HG02884 (cell line): ENCODE data around the gene PAEP.
"Not testable (repeated sequence)": the region's sequence is repeated elsewhere in the genome, so short reads cannot be mapped to it uniquely, and the experiment has no call there.

ENCODE experiments used
- ATAC-seq: cut with Tn5 transposase; IDR thresholded peaks from one replicate; pipeline ENCODE4 v1.9.1; 2021; ENCODE audit warnings: mild to moderate bottlenecking, moderate library complexity; ENCODE audit not compliant: unreplicated experiment

PAEP gene

GRCh38 chr9:135525241-135526088 is 36.1 kb upstream of the PAEP start:
- ATAC-seq: no peak

GRCh38 chr9:135526089-135526729 is 35.3 kb upstream of the PAEP start:
- no peak for ATAC-seq

GRCh38 chr9:135526730-135527571 is 34.6 kb upstream of the PAEP start:
- ATAC-seq: no peak

- not testable (repeated sequence) for ATAC-seq
Measured at GRCh38 chr9:135528842-135529435, 32.6 kb upstream of the PAEP start.

- ATAC-seq: no peak
Measured at GRCh38 chr9:135530146-135530545, 31.4 kb upstream of the PAEP start.

- no peak for ATAC-seq
Measured at GRCh38 chr9:135531096-135531495, 30.5 kb upstream of the PAEP start.

- no peak for ATAC-seq
Measured at GRCh38 chr9:135533113-135533512, 28.4 kb upstream of the PAEP start.

GRCh38 chr9:135533674-135534073 is 27.9 kb upstream of the PAEP start:
- ATAC-seq: no peak

- not testable (repeated sequence) for ATAC-seq
Measured at GRCh38 chr9:135534192-135534711, 27.3 kb upstream of the PAEP start.

- ATAC-seq: not testable (repeated sequence)
Measured at GRCh38 chr9:135534826-135535225, 26.7 kb upstream of the PAEP start.

- not testable (repeated sequence) for ATAC-seq
Measured at GRCh38 chr9:135535631-135536030, 25.9 kb upstream of the PAEP start.

GRCh38 chr9:135536216-135536615 is 25.3 kb upstream of the PAEP start:
- ATAC-seq: no peak

- ATAC-seq: not testable (repeated sequence)
Measured at GRCh38 chr9:135543262-135543894, 18.2 kb upstream of the PAEP start.

GRCh38 chr9:135544981-135545635 is 16.4 kb upstream of the PAEP start:
- ATAC-seq: no peak

- ATAC-seq: not testable (repeated sequence)
Measured at GRCh38 chr9:135545646-135546176, 15.8 kb upstream of the PAEP start, which contains the start of gene OBP2A. Gene OBP2A, plus strand, starts transcription at chr9:135546126. Its CDS starts 55 bp downstream, at chr9:135546181.

GRCh38 chr9:135546792-135547617 is 14.6 kb upstream of the PAEP start:
- ATAC-seq: not testable (repeated sequence)

- no peak for ATAC-seq
Measured at GRCh38 chr9:135547756-135548736, 13.5 kb upstream of the PAEP start.
